Ovary (tissue), 9 donors: ENCODE data around the gene PPFIBP2. TPM values are rescaled to one million over a fixed set of nuclear protein-coding genes. Genes with fewer than 3 reads are reported as not detected.
A peak's percentile ranks its signal among the peaks of the same experiment; 100 is the strongest.

ENCODE experiments used
- DNase-seq, 5 donors: peaks; one replicate each; pipeline ENCODE4 v3.0.0-alpha.2; 2019 to 2020
- H3K27ac ChIP-seq, 2 donors: fragments of 200-600 bp; one replicate each; pipeline versions ENCODE4 v1.5.1 to v1.8.0; 2019 to 2022
- H3K27me3 ChIP-seq: fragments of 200-600 bp; one replicate; pipeline ENCODE4 v1.8.0; 2022
- H3K36me3 ChIP-seq: fragments of 200-600 bp; sonication (generic); one replicate; pipeline ENCODE4 v1.5.1; 2019
- H3K4me1 ChIP-seq: one replicate; pipeline ENCODE4 v1.8.1; 2013; ENCODE audit warnings: mild to moderate bottlenecking, moderate library complexity; ENCODE audit not compliant: insufficient read depth
- H3K4me3 ChIP-seq: fragments of 200-600 bp; sonication (generic); one replicate; pipeline ENCODE4 v1.5.1; 2017
- H3K9me3 ChIP-seq, 2 donors: fragments of 200-600 bp in 1 of 2; sonication (generic) in 1 of 2; one replicate each; pipeline versions ENCODE4 v1.5.1 to v1.8.1; 2013 to 2019; ENCODE audit warnings: mild to moderate bottlenecking in 1 of 2, moderate library complexity in 1 of 2
- CTCF ChIP-seq, 3 donors: fragments of 450-650 bp in 2 of 3; fragments of 200-600 bp in 1 of 3; IDR thresholded peaks; one replicate each; pipeline versions ENCODE4 v1.5.1 to v1.8.0; 2016 to 2022; ENCODE audit warnings: antibody characterized with exemption in 3 of 3, mild to moderate bottlenecking in 1 of 3
- EP300 ChIP-seq: sonication (generic); formaldehyde crosslinking; IDR thresholded peaks from one replicate; pipeline ENCODE4 v1.6.1; 2017; ENCODE audit warnings: antibody characterized with exemption
- POLR2A ChIP-seq: fragments of 450-650 bp; IDR thresholded peaks from one replicate; pipeline ENCODE4 v1.6.1; 2017; ENCODE audit warnings: antibody characterized with exemption, mild to moderate bottlenecking, moderate library complexity
- WGBS, 3 donors: extraction: QIAGEN DNeasy Blood & Tissue Kit in 1 of 3; methylation state at CpG; one replicate each; pipeline versions ENCODE4 v1.1.5 to v1.1.7; 2013 to 2017; 5-methylcytosine and 5-hydroxymethylcytosine counted together
- intact Hi-C, 4 donors: fragments of 100-400 bp; cut with DNase I; formaldehyde crosslinking; loops; one replicate each; pipeline versions ENCODE4 v1.11.0 to v1.15.1; 2022 to 2023
- polyA plus RNA-seq, 2 donors: library from polyadenylated mRNA; stranded (reverse); fragments of 200-250 nt in 1 of 2; fragments of 350-450 nt in 1 of 2; fragmentation: Illumina TruSeq in 1 of 2; extraction: RNeasy Lipid Tissue Mini Kit (QIAGEN cat#74804) in 1 of 2; gene quantifications; one replicate each; pipeline ENCODE4 v1.2.3, GENCODE V29; 2013 to 2014
- total RNA-seq, 7 donors: library from RNA; depleted of rRNA in 2 of 7; stranded (reverse); fragments of >200 nt in 2 of 7; fragmentation: NEBNext Ultra II Directional in 3 of 7; extraction: Animal tissue kit (Norgen Biotek cat#: 25700) in 3 of 7; gene quantifications; one replicate each; pipeline versions ENCODE4 v1.1.0 to v1.2.4, GENCODE V29; 2016 to 2023
- donor health status: DM: no; HTN: no; CAD: no; lungs with moderate emphysema.
- donor health status: DM: no; HTN: no; CAD: no.
- donor health status: Bipolar disorder and iron deficiency.
- donor health status: DM: yes; HTN: yes; CAD: no.
- donor health status: DM: no; HTN: no; CAD: no.
- donor health status: DM: yes; HTN: yes; CAD: no.

The PPFIBP2 gene
- total and polyA plus RNA-seq, 9 donors, result 9.6 to 36.2 (median 20.7) TPM

GRCh38 chr11:7635137-7635536, 121.3 kb downstream of the PPFIBP2 start:
- Histone ChIP-seq H3K4me1 (no peaks in the 10 kb centered on the region), H3K27ac (no peak overlapping the region), H3K9me3 (no peaks in the 10 kb centered on the region), H3K36me3 (no peaks in the 10 kb centered on the region), H3K27me3 (no peaks in the 10 kb centered on the region), H3K4me3 (no peak overlapping the region)
- no peak for TF ChIP-seq CTCF (IDR thresholded peaks at IDR 0.05)
- no peak for TF ChIP-seq POLR2A
- no peak for TF ChIP-seq EP300
- WGBS, 3 donors, result 61 to 78% (median 75%) methylated on average over 4 of the region's 4 CpGs
- no peak for DNase-seq
- intact Hi-C loops, result no loop called here

DNA sequence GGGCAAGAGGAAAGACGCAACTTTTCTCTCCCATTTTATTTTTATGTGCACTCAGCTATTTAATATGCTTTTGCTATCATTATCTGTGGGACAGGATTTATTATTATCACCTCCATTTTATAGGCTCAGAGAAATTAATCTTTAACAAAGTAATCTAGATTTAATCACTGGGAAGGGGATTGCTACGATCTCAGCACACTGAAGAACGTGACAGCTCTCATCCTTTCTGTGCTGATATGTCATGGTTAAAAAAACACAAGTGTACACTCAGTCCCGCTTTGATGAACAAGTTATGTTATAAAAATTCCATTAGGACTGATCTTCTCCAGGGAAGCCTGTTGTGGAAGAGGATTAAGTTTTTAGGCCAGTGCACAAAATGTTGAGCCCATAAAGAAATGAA, 121.9 kb downstream of the PPFIBP2 start:
- H3K9me3 ChIP-seq, result no peaks in the 10 kb centered on the region
- 92 to 96% (median 94%) methylated on average over 4 of the region's 4 CpGs for WGBS, 3 donors
- H3K36me3 ChIP-seq, result no peaks in the 10 kb centered on the region
- H3K4me1 ChIP-seq, result no peaks in the 10 kb centered on the region
- no peaks in the 10 kb centered on the region for H3K27me3 ChIP-seq
- H3K4me3 ChIP-seq, result no peak overlapping the region
- no peak for DNase-seq
- intact Hi-C loops, result no loop called here
- no peak overlapping the region for H3K27ac ChIP-seq
- TF ChIP-seq CTCF (IDR thresholded peaks at IDR 0.05), result no peak
- no peak for TF ChIP-seq POLR2A
- TF ChIP-seq EP300, result no peak

- Histone ChIP-seq H3K36me3 (no peaks in the 10 kb centered on the region), H3K9me3 (no peaks in the 10 kb centered on the region), H3K27ac (no peak overlapping the region), H3K4me3 (no peak overlapping the region), H3K27me3 (no peaks in the 10 kb centered on the region), H3K4me1 (no peaks in the 10 kb centered on the region)
- DNase-seq, result no peak
- intact Hi-C loops, result no loop called here
- 75 to 78% (median 76%) methylated on average over 6 of the region's 6 CpGs for WGBS, 3 donors
- TF ChIP-seq POLR2A, result no peak
- no peak for TF ChIP-seq EP300
- no peak for TF ChIP-seq CTCF (IDR thresholded peaks at IDR 0.05)
These were observed 122.6 kb downstream of the PPFIBP2 start for GRCh38 chr11:7636350-7636749.

DNA sequence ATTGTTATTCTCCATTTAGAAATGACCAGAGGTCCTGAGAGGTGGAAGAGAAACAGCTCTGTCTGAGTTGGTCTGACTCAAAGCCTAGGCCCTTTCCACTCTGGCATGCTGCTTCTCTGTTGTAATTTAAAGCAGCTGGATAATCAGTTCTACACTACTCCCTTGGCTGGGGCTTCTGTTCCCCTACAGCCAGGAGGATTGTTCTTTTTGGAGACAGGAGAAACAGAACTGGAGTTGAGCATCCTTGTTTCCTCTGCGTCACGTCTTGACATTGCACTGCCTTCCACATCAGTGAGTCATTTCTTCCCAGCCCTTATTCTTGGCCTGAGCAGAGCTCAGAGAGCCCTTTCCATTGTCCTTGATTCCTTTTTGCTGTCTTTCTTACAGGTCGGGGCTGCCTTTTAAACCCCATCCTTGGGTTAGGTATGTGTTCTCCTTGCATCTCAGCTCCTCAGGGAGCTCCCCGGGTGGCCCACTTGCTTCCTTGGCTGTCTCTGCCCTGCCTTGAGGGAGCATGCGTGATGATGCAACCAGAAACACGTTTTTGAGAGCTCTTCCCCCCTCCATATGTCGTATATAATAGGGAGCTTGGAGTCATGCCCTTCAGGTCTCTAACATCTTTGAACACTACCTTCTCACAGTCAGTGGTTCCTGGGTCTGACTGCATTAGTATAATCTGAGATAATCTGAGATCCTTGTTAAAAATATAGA, 123.8 kb downstream of the PPFIBP2 start:
- WGBS, 3 donors, result 45 to 66% (median 53%) methylated on average over 7 of the region's 7 CpGs
- H3K27ac ChIP-seq, result peak overlapping the region in 1 of 2 donors; percentile 23
- DNase-seq, result peak in 1 of 5 donors; percentile 70
- H3K27me3 ChIP-seq, result no peaks in the 10 kb centered on the region
- H3K36me3 ChIP-seq, result no peaks in the 10 kb centered on the region
- intact Hi-C loops, result no loop called here
- H3K4me3 ChIP-seq, result no peak overlapping the region
- no peaks in the 10 kb centered on the region for H3K9me3 ChIP-seq
- TF ChIP-seq EP300 (no peak), CTCF (IDR thresholded peaks at IDR 0.05) (no peak), POLR2A (no peak)
- no peaks in the 10 kb centered on the region for H3K4me1 ChIP-seq
